Activated CD8-positive, alpha-beta memory T cell treated with anti-CD3 and anti-CD28 coated beads, Interleukin-2, amount 10 ng/mL, durations not matched to agents 7 days and 5 days (primary cell): ENCODE data around the gene LTC4S. TPM values are rescaled to one million over a fixed set of nuclear protein-coding genes. Genes with fewer than 3 reads are reported as not detected.

Source experiments
- ATAC-seq: fragments of 150-1000 bp; cut with Tn5 transposase; one replicate; pipeline ENCODE4 v1.10.0; 2021; ENCODE audit warnings: moderate library complexity
- CTCF ChIA-PET: fragments of 350-600 bp; sonication (Branson Sonifier 250); formaldehyde crosslinking; loops from one replicate; lab custom pipeline; 2021; ENCODE audit warnings: antibody characterized with exemption; lab: Charles Lee
- DNase-seq: peaks from one replicate; pipeline ENCODE4 v3.0.0-alpha.2; 2020
- H3K27ac Mint-ChIP-seq: one replicate; pipeline ENCODE4 v1.8.0; 2021; ENCODE audit warnings: mild to moderate bottlenecking, mixed read lengths
- H3K27me3 Mint-ChIP-seq: one replicate; pipeline ENCODE4 v1.8.0; 2021; ENCODE audit warnings: mixed read lengths
- H3K36me3 Mint-ChIP-seq: one replicate; pipeline ENCODE4 v1.8.0; 2021; ENCODE audit warnings: mild to moderate bottlenecking, mixed read lengths
- H3K4me1 Mint-ChIP-seq: one replicate; pipeline ENCODE4 v1.8.0; 2021; ENCODE audit warnings: mixed read lengths
- H3K4me3 Mint-ChIP-seq: one replicate; pipeline ENCODE4 v1.8.0; 2021; ENCODE audit warnings: mild to moderate bottlenecking, moderate library complexity, mixed read lengths
- H3K9me3 Mint-ChIP-seq: one replicate; pipeline ENCODE4 v1.8.0; 2022; ENCODE audit warnings: low read depth, mixed read lengths
- total RNA-seq, 2 experiments: library from RNA; stranded (reverse); gene quantifications; one replicate each; pipeline ENCODE4 v1.2.3, GENCODE V29; 2021

Gene LTC4S
- total RNA-seq, 2 experiments from 2014 or later, result 0.91 to 1.5 TPM

- CTCF ChIA-PET, result interaction anchor here (0.9 to 3.6 kb wide), 26 partner anchors 8 to 330 kb away, joined by 3 to 49 read pairs (median 6); partner anchors contain the start of genes LTC4S, MAML1, MGAT4B and TBC1D9B
- Mint-ChIP-seq H3K4me1 (peaks cover 47% of the 10 kb centered on the region), H3K9me3 (no peaks in the 10 kb centered on the region), H3K27me3 (no peaks in the 10 kb centered on the region), H3K36me3 (peaks cover 12% of the 10 kb centered on the region), H3K4me3 (no peak overlapping the region), H3K27ac (no peak overlapping the region)
- peak; percentile 68 for DNase-seq
- ATAC-seq, result peak; percentile 66
Observed at GRCh38 chr5:179763215-179763945, 30.4 kb upstream of the LTC4S start.

GRCh38 chr5:179764056-179764455, 29.7 kb upstream of the LTC4S start:
- no peaks in the 10 kb centered on the region for H3K27me3 Mint-ChIP-seq
- ATAC-seq, result no peak

GRCh38 chr5:179765400-179765799, 28.4 kb upstream of the LTC4S start:
- ATAC-seq (no peak), DNase-seq (no peak)
- no peaks in the 10 kb centered on the region for H3K27me3 Mint-ChIP-seq
- H3K27ac Mint-ChIP-seq, result no peak overlapping the region
- no peaks in the 10 kb centered on the region for H3K9me3 Mint-ChIP-seq
- CTCF ChIA-PET, result no interaction called here
- H3K36me3 Mint-ChIP-seq, result peaks cover 17% of the 10 kb centered on the region
- no peak overlapping the region for H3K4me3 Mint-ChIP-seq
- peaks cover 31% of the 10 kb centered on the region for H3K4me1 Mint-ChIP-seq

More at GRCh38 chr5:179764056-179764455, 29.7 kb upstream of the LTC4S start:
- Mint-ChIP-seq H3K36me3 (peaks cover 11% of the 10 kb centered on the region), H3K27ac (no peak overlapping the region), H3K4me1 (peaks cover 45% of the 10 kb centered on the region), H3K9me3 (no peaks in the 10 kb centered on the region), H3K4me3 (no peak overlapping the region)
- DNase-seq, result no peak
- CTCF ChIA-PET, result interaction anchor here (1.0 to 3.6 kb wide), 12 partner anchors 12 to 329 kb away, joined by 3 to 49 read pairs (median 6); partner anchors contain the start of genes LTC4S, MGAT4B and TBC1D9B

DNA sequence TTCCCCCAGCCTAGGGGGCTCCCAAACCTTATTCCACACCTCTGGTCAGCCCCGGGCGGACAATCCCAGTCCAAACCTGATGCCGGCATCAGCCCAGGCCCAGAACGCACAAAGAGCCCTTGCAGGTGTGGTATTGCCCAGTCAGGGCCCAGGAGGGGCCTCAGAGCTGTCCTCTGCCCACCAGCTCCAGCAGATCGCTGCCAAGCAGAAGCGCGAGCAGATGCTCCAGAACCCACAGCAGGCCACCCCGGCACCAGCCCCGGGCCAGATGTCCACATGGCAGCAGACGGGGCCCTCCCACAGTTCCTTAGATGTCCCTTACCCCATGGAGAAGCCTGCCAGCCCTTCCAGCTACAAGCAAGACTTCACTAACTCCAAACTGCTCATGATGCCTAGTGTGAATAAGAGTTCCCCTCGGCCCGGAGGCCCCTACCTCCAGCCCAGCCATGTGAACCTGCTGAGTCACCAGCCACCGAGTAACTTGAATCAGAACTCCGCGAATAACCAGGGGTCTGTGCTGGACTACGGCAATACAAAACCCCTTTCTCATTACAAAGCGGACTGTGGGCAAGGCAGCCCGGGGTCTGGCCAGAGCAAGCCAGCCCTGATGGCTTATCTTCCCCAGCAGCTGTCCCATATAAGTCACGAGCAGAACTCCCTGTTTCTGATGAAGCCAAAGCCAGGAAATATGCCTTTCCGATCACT, 27.6 kb upstream of the LTC4S start:
- DNase-seq (no peak), ATAC-seq (no peak)
- H3K9me3 Mint-ChIP-seq, result no peaks in the 10 kb centered on the region
- H3K27ac Mint-ChIP-seq, result no peak overlapping the region
- no peak overlapping the region for H3K4me3 Mint-ChIP-seq
- peaks cover 24% of the 10 kb centered on the region for H3K36me3 Mint-ChIP-seq
- H3K27me3 Mint-ChIP-seq, result no peaks in the 10 kb centered on the region
- H3K4me1 Mint-ChIP-seq, result peaks cover 29% of the 10 kb centered on the region
- CTCF ChIA-PET, result interaction anchor here (1.4 kb wide), 1 partner anchor 27 kb away, joined by 3 read pairs; the partner anchor contains the start of gene LTC4S

DNA sequence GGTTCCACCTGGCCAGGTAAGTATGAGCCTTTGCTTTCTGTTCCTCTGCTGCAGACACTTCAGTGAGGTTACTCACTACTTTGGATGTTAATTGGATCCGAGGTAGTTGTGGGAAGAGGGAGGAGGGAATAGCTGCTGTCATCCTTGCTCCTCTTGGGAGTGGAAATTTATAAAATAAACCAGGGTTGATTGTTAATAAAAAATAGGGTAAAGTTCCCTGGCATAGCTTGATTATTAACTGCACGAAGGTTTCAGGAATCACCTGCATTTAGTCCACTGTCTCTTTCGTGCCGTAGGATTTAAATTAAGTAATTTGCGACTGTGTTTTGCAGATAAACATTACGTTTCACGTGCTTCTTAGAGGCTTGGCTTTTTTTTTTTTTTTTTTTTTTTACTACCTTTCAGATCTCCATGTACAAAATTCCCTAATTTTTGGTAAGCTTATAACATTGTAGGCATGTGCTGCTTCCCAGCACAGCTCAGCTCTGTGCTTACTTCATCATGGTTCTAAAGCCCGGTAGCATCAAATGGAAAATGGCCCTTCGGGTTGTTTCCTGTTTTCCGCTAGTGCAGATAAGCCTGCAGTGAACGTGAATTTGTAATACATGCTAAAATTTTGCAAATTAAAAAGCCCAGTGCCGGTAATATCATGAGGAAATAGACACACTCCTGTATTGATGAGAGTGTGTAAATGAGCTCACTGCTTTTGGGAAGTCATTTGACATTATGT, 26.9 kb upstream of the LTC4S start:
- ATAC-seq, result no peak
- peaks cover 25% of the 10 kb centered on the region for H3K4me1 Mint-ChIP-seq
- no peaks in the 10 kb centered on the region for H3K27me3 Mint-ChIP-seq
- H3K36me3 Mint-ChIP-seq, result peaks cover 24% of the 10 kb centered on the region
- no peak overlapping the region for H3K4me3 Mint-ChIP-seq
- DNase-seq, result no peak
- H3K9me3 Mint-ChIP-seq, result no peaks in the 10 kb centered on the region
- CTCF ChIA-PET, result interaction anchor here (1.4 kb wide), 1 partner anchor 27 kb away, joined by 3 read pairs; the partner anchor contains the start of gene LTC4S
- no peak overlapping the region for H3K27ac Mint-ChIP-seq

- no peak for ATAC-seq
- DNase-seq, result no peak
- peaks cover 18% of the 10 kb centered on the region for H3K4me1 Mint-ChIP-seq
- no peaks in the 10 kb centered on the region for H3K9me3 Mint-ChIP-seq
- no peaks in the 10 kb centered on the region for H3K27me3 Mint-ChIP-seq
- peaks cover 28% of the 10 kb centered on the region for H3K36me3 Mint-ChIP-seq
- CTCF ChIA-PET, result interaction anchor here (1.6 kb wide), 1 partner anchor 10 kb away, joined by 5 read pairs; no protein-coding TSS in a partner anchor
- no peak overlapping the region for H3K4me3 Mint-ChIP-seq
- H3K27ac Mint-ChIP-seq, result no peak overlapping the region
Observed at GRCh38 chr5:179767496-179768100, 26.2 kb upstream of the LTC4S start.

DNA sequence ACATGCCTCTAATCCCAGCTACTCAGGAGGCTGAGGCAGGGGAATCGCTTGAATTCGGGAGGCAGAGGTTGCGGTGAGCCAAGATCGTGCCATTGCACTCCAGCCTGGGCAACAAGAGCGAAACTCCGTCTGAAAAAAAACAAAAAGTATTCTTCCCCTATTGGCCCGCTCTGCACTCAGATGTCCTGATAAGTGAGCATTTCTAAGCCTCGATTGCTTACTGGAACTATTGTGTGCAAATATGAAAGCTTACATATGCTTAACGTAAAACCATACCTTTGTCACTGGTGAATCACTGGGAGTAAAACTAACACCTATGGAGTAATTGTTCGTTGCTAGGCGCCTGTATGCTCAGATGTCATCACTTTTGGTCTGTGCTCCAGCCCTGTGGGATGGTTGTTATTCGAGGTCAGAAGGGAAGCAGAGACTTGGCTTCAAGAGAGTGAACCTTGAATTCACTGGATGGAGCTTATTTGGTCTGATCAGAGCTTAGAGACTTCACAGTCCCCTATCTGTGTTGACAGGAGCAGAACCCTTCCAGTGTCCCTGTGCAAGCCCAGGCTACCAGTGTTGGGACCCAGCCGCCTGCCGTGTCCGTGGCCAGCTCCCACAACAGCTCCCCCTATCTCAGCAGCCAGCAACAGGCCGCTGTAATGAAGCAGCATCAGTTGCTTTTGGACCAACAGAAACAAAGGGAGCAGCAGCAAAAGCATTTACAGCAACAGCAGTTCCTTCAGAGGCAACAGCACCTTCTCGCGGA, 25.3 kb upstream of the LTC4S start:
- Mint-ChIP-seq H3K27me3 (no peaks in the 10 kb centered on the region), H3K4me1 (peaks cover 10% of the 10 kb centered on the region), H3K9me3 (no peaks in the 10 kb centered on the region), H3K4me3 (no peak overlapping the region), H3K36me3 (peaks cover 29% of the 10 kb centered on the region), H3K27ac (no peak overlapping the region)
- DNase-seq (no peak), ATAC-seq (no peak)
- CTCF ChIA-PET, result interaction anchor here (0.8 to 1.6 kb wide), 3 partner anchors 9 to 90 kb away, joined by 3 to 5 read pairs (median 3); no protein-coding TSS in a partner anchor

DNA sequence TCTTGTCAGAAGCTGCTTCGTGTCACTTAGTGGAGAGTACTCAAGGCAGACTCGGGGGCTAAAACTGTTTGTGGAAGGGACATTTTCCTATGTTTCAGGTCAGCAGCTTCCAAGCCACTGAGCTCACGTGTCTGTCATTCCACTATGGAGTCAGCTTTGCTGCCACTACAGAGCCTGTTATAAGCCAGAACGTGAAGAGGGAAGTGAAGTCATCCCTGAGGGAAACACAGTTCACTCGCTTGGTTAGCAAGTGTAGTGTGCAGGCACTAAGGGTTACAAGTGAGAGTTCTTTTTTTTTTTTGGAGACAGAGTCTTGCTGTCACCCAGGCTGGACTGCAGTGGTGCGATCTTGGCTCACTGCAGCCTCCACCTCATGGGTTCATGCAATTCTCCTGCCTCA, 24.5 kb upstream of the LTC4S start:
- H3K9me3 Mint-ChIP-seq, result no peaks in the 10 kb centered on the region
- no peak overlapping the region for H3K27ac Mint-ChIP-seq
- H3K27me3 Mint-ChIP-seq, result no peaks in the 10 kb centered on the region
- DNase-seq, result no peak
- CTCF ChIA-PET, result interaction anchor here (0.8 to 1.2 kb wide), 3 partner anchors 18 to 97 kb away, joined by 3 read pairs; no protein-coding TSS in a partner anchor
- H3K4me3 Mint-ChIP-seq, result no peak overlapping the region
- ATAC-seq, result no peak
- H3K36me3 Mint-ChIP-seq, result peaks cover 29% of the 10 kb centered on the region
- H3K4me1 Mint-ChIP-seq, result peaks cover 8% of the 10 kb centered on the region

DNA sequence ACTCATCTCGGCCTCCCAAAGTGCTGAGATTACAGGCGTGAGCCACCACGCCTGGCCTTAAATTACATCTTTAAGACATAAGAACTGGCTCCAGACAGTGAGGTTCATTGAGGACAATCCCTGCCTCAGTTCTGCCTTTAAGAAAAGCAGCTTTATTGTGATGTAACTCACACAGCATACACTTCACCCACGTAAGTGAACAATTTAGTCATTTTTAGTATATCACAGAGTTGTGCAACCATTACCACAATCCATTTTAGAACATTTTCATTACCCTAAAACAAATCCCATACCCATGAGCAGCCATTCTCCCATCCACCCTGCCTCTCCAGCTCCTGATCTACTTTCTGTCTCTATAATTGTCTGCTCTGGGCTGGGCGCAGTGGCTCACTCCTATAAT, 24.0 kb upstream of the LTC4S start:
- H3K4me3 Mint-ChIP-seq, result no peak overlapping the region
- H3K27ac Mint-ChIP-seq, result no peak overlapping the region
- H3K36me3 Mint-ChIP-seq, result peaks cover 31% of the 10 kb centered on the region
- ATAC-seq, result no peak
- H3K9me3 Mint-ChIP-seq, result no peaks in the 10 kb centered on the region
- H3K27me3 Mint-ChIP-seq, result no peaks in the 10 kb centered on the region
- peaks cover 8% of the 10 kb centered on the region for H3K4me1 Mint-ChIP-seq
- CTCF ChIA-PET, result interaction anchor here (1.2 kb wide), 1 partner anchor 97 kb away, joined by 3 read pairs; no protein-coding TSS in a partner anchor
- no peak for DNase-seq

DNA sequence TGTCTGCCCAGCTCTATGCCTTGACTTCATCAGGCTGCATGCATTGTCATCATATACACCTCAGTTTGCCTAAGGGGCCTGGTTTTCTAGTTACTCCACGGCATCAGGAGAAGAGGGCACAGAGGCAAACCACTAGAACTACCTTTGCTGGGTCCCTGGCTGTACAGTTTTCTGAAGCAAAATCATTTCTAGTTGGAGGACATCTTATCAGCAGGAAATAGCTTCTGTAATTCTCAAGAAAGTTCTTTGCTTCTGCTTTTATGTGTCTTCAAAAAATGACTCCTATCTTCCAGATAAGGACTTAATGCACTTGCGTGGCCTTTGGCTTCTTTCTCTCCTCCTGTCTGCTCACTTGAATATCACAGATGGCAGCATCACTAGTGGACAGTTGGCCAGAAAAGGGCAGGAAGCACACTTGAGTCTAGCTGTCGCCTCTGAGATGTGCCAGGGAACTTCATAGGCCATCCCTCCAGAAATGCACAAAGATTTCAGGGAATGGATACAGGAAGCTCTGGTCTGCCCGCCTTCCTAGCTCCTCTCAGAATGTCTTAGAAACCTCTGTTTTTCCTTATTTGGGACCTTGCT, 22.4 kb upstream of the LTC4S start:
- Mint-ChIP-seq H3K4me1 (no peaks in the 10 kb centered on the region), H3K4me3 (no peak overlapping the region), H3K27ac (no peak overlapping the region), H3K9me3 (no peaks in the 10 kb centered on the region), H3K36me3 (peaks cover 27% of the 10 kb centered on the region), H3K27me3 (no peaks in the 10 kb centered on the region)
- CTCF ChIA-PET, result interaction anchor here (1.4 kb wide), 1 partner anchor 8 kb away, joined by 5 read pairs; no protein-coding TSS in a partner anchor
- ATAC-seq, result no peak
- DNase-seq, result no peak

DNA sequence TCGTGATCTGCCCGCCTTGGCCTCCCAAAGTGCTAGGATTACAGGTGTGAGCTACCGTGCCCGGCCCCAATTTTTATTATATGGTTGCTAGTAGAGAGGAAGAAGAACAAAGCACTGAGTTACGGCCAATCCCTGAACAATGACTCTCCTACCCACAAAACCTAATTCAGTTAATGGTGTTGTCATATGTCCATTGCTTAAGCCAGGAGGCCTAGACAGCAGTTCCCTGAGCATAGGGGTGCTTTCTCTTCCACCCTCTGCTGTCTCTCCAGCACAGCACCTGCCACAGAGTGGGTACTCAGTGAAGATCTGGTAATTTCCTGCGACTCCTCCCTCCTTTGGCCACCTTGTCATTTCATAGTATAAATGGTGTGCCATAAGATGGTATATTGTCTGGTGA, 21.4 kb upstream of the LTC4S start:
- no peak for ATAC-seq
- Mint-ChIP-seq H3K9me3 (no peaks in the 10 kb centered on the region), H3K27ac (no peak overlapping the region), H3K4me3 (no peak overlapping the region), H3K36me3 (peaks cover 24% of the 10 kb centered on the region), H3K27me3 (no peaks in the 10 kb centered on the region), H3K4me1 (no peaks in the 10 kb centered on the region)
- DNase-seq, result no peak
- CTCF ChIA-PET, result no interaction called here

GRCh38 chr5:179773686-179774040, 20.1 kb upstream of the LTC4S start:
- DNase-seq (no peak), ATAC-seq (no peak)
- Mint-ChIP-seq H3K9me3 (no peaks in the 10 kb centered on the region), H3K27ac (no peak overlapping the region), H3K27me3 (no peaks in the 10 kb centered on the region), H3K4me3 (no peak overlapping the region), H3K36me3 (peaks cover 22% of the 10 kb centered on the region), H3K4me1 (no peaks in the 10 kb centered on the region)
- CTCF ChIA-PET, result no interaction called here
